GM04504 (cell line): ENCODE results near the gene ADAM15.

Experiments
- DNase-seq: peaks from one replicate; pipeline ENCODE4 v3.0.0-alpha.2; 2012; ENCODE audit warnings: low read depth

The ADAM15 gene

DNA sequence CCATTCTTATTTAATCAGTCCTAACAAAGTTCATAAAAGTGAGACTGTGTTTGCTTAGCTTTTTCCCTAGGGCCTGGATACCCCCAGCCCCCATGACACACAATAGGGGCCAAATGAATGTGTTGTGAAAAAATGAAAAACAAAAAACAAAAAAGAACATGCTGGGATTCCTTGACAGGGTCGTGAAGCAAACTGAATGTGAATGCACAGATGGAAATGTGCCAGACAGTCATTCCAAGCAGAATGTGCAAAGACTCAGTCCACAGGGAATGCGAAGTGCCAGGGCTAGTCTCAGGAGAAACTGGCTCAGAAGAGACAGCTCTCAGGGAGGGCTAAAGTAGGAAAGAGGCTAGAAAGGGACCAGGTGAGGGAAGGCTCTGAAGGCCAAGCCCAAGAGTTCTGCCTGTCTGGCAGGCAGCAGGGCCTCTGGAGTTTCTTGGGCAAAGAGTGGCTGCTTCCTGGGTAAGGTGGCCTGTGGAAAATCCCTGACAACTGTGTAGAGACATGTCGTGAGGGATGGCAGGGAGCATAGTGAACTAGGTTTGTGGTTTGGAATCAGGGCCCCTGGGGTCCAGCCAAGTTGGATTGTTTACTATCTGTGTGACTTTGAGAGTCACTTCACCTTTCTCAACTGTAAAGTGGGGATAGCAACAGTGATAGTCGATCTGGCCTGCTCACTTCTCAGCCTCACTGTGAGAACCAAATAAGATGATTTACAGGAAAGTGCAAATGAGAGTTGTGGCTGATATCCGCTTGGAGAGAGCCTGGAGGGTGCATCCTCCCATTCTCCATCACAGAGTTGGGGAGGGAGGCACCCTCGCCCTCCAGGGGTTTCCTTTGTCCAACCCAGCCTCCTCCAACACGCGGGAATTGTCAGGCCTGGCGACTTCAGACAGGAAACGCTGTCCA is 1.2 kb upstream of the ADAM15 start:
- no peak for DNase-seq

DNA sequence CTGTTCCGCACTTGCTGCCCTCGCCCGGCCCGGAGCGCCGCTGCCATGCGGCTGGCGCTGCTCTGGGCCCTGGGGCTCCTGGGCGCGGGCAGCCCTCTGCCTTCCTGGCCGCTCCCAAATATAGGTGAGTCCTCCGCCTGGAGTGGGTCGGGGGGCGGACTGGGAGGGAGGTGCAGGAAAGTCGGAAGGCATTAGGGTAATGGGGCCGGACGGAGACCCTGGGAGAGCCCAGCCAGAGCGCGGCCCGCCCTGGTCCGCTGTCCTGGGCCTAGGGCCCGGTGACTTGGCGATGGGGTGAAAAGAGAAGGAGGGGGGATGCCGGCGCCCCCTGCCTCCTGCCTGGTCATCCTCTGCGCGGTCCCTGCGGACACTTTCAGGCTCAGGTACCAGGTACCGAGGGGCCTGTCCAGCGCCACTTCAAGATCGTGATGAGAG is 243 bp downstream of the ADAM15 start:
- no peak for DNase-seq

DNA sequence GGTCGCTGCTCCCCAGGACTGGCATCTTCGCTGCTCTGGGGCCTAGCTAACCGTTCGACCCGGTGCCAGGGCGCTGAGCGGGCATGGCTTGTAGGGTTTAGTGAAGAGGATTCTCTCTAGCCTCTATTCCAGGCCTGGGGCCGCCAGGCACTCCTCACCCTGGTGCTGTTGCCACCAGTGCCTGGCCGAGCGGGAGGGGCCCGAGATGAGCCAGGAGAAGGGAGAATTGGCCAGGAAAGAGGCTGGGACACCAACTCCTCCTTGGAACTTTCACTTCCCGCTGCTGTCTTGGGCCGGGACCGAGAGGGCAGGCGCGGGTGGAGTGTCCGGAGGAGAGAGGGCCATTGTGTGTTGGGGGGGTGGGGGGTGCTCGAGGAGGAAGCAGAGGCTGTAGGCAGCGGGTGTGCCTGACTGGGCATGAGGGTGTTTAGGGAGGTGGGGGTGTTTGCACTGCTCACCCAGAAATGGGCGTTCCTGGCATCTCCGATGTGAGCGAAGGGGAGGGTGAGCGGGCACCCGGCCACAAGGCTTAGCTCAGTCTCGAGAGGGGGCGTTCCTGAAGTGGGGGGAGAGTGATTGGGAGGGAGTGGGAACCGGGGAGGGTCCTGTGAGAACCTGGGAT is 772 bp downstream of the ADAM15 start:
- no peak for DNase-seq

DNA sequence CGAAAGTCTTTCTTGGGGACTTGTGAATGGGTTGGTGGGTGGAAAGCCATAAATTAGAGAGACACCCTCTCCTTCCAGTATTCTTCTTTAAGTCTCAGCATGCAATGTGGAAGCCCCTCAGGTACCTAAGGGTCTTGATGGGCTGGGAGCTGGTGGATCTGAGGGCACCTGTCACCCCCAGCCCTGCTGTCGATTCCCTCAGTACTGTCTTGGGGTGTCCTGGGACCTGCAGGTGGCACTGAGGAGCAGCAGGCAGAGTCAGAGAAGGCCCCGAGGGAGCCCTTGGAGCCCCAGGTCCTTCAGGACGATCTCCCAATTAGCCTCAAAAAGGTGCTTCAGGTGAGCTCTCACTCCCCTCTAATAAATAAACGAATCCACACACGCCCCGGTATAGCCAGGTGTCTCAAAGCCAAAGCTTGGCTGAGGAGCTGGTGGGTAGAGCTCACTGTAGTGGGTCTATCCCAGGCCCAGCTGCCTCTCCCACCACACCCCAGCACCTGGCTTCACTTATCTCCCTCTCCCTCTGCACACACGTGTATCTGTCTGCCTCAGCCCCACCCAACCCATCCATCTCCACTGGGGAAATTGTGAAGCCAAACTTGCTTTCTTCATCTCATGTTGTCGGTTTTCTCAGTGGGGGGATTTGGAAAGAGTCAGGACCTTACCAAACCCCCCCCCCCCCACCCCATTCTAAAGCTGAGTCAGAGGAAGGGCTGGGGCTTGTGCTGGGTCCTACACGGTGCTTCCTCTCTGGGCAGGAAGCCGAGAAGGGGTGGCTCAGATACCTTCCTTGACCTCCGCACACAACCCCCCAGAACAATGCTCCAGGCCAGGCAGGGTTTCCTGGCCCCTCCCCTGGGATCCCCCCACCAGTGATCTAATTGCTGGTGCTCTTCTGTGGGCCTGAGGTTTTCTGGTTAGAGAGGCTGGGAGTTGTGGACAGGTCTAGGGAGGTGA is 1.6 kb downstream of the ADAM15 start:
- no peak for DNase-seq

DNA sequence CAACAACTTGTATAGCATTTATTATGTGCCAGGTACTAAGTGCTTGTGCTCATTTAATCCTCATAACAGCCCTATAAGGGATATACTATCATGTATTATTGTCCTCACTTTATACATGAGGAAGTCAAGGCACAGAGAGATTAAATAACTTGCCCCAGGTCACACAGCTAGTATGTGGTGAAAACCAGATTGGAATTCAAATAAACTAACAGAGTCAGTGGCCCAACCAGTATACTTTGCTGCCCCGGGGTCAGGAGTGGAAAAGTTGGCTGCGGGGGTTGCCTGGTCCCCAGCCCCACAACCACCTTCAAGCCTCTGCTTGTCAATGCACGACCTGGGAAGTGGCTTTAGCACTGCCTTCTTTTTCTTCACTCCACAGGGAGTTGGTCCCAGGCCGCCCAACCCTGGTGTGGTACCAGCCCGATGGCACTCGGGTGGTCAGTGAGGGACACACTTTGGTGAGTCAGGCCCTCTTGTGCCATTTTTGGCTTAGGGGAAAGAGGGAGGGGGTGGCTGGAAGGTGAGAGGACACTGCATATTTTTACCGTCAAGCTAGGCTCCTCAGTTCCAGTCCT is 2.5 kb downstream of the ADAM15 start:
- no peak for DNase-seq

DNA sequence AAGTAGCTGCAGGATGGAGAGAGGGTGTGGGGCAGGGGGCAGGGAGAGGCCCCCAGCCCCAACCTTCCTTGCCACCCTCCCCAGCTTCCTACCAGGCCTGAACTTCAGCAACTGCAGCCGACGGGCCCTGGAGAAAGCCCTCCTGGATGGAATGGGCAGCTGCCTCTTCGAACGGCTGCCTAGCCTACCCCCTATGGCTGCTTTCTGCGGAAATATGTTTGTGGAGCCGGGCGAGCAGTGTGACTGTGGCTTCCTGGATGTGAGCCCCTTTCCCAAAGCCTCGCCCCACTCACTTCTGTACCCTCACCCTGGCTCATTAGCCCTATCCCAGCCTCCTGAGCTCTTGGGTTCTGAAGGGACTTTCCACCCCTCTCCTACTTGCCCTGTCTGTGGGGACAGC is 6.0 kb downstream of the ADAM15 start:
- DNase-seq = no peak

DNA sequence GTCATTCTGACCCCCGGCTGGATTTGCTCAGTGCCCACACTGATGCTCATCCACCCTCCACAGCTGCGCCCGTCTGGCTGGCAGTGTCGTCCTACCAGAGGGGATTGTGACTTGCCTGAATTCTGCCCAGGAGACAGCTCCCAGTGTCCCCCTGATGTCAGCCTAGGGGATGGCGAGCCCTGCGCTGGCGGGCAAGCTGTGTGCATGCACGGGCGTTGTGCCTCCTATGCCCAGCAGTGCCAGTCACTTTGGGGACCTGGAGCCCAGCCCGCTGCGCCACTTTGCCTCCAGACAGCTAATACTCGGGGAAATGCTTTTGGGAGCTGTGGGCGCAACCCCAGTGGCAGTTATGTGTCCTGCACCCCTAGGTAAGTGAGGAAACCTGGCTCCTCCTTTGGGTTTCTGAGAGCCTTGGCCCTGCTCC is 6.7 kb downstream of the ADAM15 start:
- no peak for DNase-seq

DNA sequence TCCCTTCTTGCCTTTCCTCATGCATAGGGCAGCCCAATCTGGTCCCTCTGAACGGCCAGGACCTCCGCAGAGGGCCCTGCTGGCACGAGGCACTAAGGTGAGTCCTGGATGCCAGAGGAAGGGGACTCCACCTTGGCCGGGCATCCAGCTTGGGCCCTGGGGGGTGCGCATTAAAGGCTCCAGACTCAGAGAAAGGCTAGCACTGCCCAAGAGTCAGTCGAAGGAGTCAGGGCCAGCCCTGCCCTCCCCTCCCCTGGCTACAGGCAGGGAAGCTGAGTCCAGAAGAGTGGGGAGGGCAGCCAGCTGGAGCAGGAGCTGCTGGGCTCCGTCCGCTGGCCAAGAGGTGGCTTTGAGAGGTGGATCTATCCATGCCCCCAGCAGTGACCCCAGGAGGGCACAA is 9.6 kb downstream of the ADAM15 start:
- no peak for DNase-seq

DNA sequence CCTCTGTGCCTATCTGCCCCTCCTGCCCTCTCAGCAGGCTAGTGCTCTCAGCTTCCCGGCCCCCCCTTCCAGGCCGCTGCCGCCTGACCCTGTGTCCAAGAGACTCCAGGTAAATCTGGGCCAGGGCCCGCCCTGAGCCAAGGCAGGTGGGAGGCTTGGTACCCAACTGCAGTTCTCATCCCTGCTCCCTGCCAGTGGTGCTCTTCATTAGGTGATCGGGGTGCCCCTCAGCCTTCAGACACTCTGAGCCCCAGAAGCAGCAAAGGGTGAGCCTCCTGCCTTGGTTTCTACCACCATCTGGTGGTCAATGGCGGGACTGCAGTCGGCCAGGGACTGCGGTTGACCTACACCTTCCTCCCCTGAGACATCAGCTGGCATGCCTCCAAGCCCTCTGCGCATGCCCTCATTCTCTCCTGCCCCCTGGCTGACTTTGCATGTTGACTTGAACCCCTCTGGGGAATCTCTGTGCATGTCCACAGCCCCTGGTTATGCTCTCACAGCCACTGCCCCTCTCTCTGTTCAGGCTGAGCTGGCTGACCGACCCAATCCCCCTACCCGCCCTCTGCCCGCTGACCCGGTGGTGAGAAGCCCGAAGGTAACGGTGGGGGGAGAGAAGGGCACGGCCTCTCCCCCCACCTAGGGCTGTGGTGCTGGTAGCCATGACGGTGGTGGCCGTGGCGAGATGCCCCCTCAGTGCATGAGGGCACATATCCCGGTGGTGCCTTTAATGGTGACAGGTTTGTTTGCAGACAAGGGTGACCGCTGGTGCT is 10.4 kb downstream of the ADAM15 start:
- DNase-seq = peak; percentile 34

DNA sequence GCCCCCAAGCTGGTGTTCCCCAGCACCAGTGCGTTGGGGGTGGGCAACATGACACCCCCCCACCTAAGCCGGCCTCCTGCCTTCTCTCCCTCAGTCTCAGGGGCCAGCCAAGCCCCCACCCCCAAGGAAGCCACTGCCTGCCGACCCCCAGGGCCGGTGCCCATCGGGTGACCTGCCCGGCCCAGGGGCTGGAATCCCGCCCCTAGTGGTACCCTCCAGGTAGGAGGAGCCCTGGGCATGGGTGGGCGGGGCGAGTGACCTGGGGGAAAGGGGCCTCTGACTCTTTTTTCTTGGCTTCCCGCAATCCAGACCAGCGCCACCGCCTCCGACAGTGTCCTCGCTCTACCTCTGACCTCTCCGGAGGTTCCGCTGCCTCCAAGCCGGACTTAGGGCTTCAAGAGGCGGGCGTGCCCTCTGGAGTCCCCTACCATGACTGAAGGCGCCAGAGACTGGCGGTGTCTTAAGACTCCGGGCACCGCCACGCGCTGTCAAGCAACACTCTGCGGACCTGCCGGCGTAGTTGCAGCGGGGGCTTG is 11.1 kb downstream of the ADAM15 start:
- DNase-seq = no peak

DNA sequence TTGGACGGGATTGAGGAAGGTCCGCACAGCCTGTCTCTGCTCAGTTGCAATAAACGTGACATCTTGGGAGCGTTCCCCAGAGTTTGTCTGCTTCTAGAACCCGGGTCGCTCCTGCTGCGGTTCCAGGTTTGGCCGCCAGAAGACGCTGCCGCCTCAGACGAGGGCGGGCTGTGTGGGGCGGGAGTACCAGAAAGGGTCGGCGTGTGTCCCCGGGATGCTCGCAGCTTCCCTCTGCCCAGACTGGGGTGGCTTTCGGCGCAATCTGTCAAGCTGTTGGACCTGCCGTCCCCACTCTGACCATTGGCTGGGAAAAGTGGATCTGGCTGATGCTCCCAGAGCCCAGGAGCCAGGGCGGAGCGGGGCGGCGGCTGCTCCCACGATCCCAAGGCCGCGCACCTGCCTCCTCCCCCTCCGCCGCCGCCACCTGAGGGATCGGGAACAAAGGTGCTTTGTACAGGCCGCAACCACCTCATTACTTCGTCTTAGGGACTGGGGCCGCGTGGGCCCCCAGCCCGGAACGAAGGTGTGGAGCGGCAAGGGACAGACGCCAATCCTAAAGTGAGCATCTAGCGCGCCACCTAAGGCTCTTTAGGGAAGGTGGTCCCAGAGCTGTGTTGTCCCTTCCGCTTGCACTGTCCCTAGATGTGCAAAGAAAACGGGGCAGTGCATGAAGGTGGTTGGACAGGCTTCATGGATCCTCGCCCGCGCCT is 11.7 kb downstream of the ADAM15 start:
- DNase-seq = no peak

DNA sequence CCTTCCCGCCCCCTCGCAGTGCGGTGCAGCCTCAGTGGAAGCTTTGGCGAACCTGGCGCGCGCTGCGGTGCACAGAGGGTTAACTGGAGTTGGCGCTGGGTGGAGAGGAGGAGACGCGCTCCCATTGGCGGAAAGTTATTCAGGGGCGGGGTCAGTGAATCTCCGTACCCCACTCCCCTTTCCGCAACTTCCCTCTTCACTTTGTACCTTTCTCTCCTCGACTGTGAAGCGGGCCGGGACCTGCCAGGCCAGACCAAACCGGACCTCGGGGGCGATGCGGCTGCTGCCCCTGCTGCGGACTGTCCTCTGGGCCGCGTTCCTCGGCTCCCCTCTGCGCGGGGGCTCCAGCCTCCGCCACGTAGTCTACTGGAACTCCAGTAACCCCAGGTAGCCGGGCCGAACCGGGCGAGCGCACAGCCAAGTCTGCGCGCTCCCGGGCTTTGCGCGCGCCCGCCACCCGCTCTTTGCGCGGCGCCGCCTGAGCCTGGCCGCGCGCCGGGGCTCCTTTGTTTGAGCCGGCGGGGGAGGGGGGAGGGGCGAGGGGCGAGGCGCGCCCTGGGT is 12.5 kb downstream of the ADAM15 start, which contains the start of gene EFNA4:
Gene EFNA4, plus strand, starts transcription at position 191 of the 561 bp plus-strand sequence. Its CDS starts 84 bp downstream, at position 275.
- peak; percentile 53 for DNase-seq

DNA sequence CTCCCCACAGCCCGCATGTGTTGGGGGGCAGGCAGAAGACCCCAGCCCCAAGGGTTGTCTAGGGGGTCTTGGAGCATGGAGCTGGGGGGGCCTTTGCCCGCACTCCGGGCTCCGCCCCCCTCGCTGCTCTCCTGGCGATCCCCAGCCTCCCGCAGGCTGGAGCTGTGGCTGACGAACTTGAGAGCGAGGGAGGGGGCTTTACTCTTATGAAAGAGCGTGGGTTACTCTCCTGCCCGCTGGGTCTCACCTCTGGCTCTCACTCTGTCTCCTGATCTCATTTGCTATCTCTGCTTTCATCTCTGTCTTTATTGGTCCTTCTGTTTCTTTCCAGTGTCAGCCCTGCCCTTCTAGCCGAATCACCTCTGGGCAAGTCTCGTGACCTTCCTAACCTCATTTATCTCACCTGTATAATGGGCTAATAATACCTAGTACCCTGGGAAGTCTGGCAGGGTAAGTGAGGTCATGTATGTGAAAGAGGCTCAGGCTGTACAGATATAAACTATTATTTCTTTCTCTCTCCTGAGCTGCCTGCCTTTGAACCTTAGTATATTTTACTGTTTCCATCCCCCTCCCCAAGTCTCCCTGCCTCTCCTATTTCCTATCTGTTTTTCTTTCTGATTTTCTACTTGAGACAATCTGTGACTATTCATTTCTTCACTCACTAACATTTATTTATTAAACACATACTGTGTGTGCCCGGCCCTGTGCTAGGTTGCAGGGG is 13.2 kb downstream of the ADAM15 start:
- no peak for DNase-seq

DNA sequence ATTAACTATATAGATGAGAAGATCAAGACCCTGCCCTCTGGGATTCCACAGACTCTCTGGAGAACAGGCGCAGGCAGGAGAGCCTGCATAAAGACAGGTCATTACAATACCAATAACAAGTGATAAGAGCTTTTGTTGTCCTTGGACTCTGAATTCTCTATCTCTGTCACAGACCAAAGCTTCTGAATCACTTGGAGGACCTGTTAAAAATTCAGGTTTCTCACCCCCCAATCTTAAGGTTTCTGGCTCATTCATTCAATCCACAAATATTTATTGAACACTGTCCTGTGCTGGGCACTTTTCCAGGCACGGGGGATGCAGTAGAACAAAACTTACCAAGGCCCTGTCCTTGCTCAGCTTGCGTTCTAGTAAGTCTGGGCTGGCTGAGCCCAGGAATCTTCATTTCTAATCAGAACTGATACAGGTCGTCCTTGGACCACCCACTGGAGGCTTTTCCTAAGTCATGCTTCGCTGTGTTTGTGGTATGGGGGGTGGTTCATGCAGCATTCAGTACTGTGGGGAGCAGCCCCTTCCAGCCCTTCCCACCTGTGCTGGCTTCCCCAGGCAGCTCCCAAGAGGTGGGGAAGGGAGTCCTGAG is 13.8 kb downstream of the ADAM15 start:
- no peak for DNase-seq

DNA sequence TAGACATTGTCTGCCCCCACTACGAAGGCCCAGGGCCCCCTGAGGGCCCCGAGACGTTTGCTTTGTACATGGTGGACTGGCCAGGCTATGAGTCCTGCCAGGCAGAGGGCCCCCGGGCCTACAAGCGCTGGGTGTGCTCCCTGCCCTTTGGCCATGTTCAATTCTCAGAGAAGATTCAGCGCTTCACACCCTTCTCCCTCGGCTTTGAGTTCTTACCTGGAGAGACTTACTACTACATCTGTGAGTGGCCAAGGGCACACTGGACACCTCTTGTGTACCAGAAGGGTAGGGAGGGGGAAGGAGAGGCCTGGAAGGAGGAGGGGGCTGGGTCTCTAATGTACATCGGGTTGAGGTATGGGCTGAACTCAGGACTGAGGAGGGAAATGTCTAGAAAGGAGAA is 15.7 kb downstream of the ADAM15 start:
- DNase-seq = no peak

DNA sequence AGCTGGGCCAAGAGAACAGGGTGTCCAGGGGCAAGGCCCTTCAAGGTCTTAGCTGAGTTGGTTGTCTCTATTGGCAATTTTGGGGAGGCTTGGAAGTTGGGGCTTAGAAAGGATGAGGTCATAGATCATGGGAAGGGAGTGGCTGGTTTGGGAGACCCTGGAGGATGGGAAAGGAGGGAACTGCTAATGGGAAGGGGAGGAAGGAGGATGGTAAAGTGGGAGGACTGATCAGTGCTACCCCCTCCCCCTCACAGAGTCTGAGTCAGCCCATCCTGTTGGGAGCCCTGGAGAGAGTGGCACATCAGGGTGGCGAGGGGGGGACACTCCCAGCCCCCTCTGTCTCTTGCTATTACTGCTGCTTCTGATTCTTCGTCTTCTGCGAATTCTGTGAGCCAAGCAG is 17.5 kb downstream of the ADAM15 start:
- no peak for DNase-seq

DNA sequence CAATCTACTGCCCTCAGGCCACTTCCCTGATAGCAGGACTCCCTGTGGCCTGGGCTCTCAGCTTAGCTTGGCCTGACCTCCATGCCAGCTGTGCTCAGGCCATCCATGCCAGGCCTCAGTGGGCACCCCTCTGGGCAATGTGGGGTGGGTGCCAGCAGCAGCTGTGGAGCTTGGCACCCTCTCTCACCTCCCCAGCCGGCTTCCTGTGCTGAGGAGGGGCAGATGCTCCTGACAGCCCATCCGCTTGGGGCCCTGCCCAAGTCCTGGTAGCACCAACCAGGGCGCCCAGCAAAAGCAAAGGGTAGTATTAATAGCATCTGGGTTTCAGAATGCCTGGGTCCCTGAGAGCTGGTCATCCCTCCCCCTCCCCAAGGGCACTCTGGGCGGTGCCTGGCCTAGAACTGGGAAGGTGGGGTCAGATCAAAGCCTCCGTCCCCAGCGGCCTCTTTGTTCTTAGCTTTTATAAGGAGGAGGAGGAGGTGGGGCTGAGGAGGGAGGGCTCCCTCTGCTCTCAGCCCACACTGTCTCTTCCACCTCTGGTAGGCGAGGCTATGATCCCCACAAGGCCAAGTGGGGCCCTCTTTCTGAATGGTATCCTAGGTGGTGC is 18.5 kb downstream of the ADAM15 start:
- DNase-seq = no peak

DNA sequence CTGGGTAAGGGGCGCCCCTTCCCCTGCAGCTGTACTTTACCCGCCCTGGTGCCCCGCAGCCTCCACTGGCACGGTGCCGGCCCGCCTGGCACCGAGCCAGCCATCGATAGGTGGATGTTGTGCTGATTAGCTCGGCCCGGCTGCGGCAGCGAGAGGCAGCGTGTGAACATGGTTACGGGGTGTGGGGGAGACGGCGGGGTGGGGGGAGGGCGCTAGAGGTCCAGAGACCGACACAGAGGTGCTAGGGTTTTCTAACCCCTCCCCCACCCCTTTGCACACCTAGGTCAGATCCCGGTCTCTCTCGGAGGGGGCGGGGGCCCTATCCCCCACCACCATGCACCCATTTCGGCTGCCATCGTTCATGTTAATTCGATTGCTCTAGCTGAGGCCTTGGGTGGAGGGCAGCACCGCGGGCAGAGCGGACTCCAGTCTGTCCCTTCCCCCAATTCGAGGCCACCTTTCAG is 19.1 kb downstream of the ADAM15 start:
- DNase-seq = no peak
